HL-60 (cell line): Measurements from ENCODE around the gene ZSWIM2.

Source experiments
- TF ChIP-seq, protein P1 (sequence below): IDR thresholded peaks from one replicate; pipeline ENCODE4 v1.5.1; 2011; ENCODE audit warnings: low read length, control low read depth, inconsistent platforms; ENCODE audit not compliant: insufficient read depth
- TF ChIP-seq, protein P2 (sequence below): IDR thresholded peaks from 2 replicates; pipeline ENCODE4 v1.6.1; 2012; ENCODE audit warnings: low read depth; ENCODE audit not compliant: insufficient replicate concordance

DNA sequence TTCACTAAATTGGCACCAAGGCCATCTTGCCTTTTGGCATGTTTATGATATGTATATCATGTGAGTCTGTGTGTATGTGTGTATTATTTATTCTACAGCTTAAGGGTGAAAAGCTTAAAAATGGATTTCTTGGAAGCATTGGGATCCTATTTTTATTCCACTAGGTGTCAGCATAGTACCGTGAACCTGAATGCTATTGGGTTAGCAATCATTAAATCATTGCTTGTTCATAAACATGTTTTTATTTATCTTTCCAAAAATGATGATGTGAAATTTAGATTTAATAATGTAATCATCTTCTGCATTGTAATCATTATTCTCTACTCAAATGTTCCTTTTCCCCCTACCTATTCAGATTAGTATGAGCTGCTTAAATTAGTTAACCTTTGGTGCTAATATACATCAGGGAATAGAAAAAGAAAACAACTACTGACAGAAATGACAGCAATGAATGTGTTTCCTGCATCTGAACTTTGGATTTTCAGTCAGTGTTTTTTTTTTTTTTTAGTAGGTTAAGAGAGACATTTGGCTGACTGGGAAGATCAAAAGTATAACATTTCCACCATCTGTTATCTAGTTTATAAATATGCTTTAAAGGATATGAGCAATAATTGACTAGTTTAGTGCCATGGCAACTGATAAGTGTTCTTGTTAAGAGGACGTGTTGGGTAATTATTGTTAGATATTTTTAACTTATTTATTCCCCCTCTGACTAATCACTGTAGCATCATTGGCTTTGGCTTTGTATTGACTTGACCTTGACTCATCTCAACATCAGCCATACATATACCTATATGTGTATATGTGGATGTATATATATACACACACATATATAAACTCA lies 14.1 kb upstream of the ZSWIM2 start:
- TF ChIP-seq, protein P1, sequence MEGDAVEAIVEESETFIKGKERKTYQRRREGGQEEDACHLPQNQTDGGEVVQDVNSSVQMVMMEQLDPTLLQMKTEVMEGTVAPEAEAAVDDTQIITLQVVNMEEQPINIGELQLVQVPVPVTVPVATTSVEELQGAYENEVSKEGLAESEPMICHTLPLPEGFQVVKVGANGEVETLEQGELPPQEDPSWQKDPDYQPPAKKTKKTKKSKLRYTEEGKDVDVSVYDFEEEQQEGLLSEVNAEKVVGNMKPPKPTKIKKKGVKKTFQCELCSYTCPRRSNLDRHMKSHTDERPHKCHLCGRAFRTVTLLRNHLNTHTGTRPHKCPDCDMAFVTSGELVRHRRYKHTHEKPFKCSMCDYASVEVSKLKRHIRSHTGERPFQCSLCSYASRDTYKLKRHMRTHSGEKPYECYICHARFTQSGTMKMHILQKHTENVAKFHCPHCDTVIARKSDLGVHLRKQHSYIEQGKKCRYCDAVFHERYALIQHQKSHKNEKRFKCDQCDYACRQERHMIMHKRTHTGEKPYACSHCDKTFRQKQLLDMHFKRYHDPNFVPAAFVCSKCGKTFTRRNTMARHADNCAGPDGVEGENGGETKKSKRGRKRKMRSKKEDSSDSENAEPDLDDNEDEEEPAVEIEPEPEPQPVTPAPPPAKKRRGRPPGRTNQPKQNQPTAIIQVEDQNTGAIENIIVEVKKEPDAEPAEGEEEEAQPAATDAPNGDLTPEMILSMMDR = no peak
- TF ChIP-seq, protein P2, sequence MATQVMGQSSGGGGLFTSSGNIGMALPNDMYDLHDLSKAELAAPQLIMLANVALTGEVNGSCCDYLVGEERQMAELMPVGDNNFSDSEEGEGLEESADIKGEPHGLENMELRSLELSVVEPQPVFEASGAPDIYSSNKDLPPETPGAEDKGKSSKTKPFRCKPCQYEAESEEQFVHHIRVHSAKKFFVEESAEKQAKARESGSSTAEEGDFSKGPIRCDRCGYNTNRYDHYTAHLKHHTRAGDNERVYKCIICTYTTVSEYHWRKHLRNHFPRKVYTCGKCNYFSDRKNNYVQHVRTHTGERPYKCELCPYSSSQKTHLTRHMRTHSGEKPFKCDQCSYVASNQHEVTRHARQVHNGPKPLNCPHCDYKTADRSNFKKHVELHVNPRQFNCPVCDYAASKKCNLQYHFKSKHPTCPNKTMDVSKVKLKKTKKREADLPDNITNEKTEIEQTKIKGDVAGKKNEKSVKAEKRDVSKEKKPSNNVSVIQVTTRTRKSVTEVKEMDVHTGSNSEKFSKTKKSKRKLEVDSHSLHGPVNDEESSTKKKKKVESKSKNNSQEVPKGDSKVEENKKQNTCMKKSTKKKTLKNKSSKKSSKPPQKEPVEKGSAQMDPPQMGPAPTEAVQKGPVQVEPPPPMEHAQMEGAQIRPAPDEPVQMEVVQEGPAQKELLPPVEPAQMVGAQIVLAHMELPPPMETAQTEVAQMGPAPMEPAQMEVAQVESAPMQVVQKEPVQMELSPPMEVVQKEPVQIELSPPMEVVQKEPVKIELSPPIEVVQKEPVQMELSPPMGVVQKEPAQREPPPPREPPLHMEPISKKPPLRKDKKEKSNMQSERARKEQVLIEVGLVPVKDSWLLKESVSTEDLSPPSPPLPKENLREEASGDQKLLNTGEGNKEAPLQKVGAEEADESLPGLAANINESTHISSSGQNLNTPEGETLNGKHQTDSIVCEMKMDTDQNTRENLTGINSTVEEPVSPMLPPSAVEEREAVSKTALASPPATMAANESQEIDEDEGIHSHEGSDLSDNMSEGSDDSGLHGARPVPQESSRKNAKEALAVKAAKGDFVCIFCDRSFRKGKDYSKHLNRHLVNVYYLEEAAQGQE = no peak
